NOMO-1 treated with dmso at 0.1 percent for 144 hours (cell line): ENCODE data around the gene CNIH3.

Source experiments
- DNase-seq: peaks from one replicate; lab custom pipeline; 2025; ENCODE audit not compliant: unreplicated experiment; lab: John Stamatoyannopoulos, UW

Gene CNIH3

GRCh38 chr1:224767031-224767430 lies 150.9 kb downstream of the CNIH3 start:
- no peak for DNase-seq

- no peak for DNase-seq
These were observed 151.6 kb downstream of the CNIH3 start for GRCh38 chr1:224767676-224768075.

DNA sequence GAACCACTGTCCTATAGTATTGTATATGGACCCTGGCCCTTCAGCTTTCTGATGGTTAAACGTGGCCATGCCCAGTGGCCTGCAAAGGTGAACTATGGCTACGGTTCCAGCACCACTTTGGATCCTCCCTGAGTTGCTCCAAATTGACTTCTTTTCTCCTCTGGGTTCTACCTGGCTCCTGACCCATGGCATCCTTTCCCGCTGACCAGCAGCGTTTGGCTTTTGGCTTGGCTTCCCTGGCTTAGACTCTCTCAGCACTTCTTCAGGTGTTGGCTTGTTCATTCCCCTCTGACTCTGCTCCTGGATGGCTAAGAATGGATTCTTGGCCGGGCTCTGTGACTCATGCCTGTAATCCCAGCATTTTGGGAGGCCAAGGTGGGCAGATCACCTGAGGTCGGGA lies 152.9 kb downstream of the CNIH3 start:
- no peak for DNase-seq

DNA sequence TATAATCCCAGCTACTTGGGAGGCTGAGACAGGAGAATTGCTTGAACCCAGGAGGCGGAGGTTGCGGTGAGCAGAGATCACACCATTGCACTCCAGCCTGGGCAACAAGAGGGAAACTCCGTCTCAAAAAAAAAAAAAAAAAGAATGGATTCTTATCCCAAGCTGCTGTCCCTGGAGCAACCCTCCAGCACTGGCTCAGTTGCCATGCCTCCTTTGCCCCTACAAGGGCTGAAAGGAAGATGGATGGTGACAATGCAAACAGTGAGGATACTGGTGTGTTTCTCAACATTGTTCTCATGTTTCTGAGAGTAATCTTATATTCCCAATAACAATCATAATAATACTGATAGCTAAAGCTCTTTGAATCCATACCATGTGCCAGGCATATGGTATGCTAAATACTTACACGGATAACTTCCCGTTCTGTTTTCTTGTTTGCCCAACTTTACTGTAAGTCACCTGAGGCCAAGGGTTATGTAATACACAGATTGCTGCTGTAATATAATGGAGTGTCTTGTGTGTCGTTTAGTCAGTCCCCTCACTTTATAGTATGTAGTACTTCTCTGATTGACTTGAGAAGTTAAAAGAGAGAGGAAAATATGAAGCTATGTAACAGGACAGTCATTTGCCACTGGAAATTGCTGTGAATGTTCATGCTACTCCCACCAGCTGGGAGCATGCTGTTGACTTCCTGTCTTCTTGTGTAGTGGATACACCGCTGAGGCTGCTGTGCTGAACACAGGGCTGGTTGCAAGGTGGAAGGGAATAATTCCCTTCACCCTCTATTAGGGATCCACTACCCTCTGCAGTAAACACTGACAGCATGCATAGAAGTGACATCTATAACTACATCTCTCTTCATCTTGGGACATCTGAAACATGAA lies 153.6 kb downstream of the CNIH3 start:
- DNase-seq: no peak

DNA sequence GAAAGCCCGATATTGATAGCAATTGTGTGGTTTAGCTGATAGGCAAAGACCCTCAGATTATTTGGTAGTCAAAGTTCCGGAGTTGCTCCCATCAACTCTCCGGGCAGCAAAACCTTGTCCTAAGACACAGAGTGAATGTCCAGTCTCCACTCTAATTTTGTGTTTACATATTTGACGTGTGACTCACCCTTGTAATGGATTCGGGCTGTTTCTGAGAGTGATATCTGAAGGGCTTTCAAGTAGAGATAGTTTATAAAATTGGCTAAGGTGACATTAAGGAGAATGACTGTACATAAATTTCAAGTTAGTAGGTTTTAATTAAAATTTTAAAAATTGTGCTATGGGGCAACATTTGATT lies 154.2 kb downstream of the CNIH3 start:
- DNase-seq: no peak

DNA sequence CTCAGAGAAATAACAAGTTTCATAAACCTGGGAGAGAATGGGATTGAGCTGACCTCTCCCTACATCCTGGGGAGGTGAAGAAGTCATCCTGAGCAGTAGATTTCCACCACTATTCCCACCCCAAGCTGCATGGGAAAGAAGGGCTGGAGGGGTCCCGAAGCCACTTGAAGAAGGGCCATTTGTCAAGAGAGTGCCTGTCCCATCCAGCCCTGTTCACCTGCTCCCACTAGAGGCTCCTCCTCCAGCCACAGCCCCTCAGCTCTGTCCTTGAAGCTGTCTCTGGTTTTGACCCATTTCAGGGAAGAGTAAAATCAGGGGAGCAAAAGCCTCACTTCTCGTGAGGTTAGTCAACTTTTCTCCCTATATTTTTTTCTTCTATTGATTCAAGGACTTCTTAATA lies 157.5 kb downstream of the CNIH3 start:
- DNase-seq: no peak

DNA sequence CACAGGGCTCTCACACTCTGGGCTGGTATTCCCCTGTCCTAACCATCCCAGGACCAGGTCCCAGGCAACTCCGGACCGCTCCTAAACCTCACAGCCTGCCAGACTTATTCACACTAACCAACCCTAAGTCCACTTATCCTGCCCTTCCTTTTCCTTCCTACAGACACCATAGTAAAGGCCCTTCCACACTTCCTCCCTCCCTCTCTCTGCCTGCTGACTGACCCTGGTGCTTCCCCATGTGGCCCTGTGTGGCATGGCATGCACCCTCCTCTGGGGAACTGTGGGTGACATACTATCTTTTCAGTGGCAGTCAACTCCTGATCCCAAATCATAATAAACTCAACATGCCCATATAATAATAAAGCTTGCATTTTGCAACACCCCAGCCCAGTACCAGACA lies 158.3 kb downstream of the CNIH3 start:
- DNase-seq: no peak

GRCh38 chr1:224777180-224777579 lies 161.1 kb downstream of the CNIH3 start:
- no peak for DNase-seq

- DNase-seq: no peak
These were observed 163.4 kb downstream of the CNIH3 start for GRCh38 chr1:224779536-224779935.

- DNase-seq: no peak
These were observed 164.6 kb downstream of the CNIH3 start for GRCh38 chr1:224780736-224781135.

DNA sequence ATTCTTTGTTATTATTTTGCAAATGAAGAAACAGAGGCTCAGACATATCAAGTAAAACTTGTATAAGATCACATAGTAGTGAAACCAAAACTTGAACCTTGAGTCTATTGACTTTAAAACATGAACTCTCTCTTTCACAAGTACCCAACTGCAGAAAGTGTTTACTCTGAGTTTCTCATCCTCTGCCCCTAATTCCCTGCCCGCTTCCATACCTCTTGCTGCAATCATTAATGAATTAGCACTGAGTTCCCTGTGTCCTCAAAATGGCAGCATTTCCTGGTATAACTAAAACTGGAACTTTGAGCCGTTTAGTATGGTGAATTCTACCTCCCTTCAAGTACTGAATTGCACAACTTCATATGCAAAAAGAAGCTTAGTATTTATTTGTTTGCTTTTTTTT lies 165.7 kb downstream of the CNIH3 start:
- DNase-seq: no peak

- DNase-seq: no peak
These were observed 166.3 kb downstream of the CNIH3 start for GRCh38 chr1:224782281-224783000.

GRCh38 chr1:224783006-224783651 lies 167.0 kb downstream of the CNIH3 start:
- DNase-seq: no peak

GRCh38 chr1:224784265-224785039 lies 168.3 kb downstream of the CNIH3 start:
- DNase-seq: no peak

DNA sequence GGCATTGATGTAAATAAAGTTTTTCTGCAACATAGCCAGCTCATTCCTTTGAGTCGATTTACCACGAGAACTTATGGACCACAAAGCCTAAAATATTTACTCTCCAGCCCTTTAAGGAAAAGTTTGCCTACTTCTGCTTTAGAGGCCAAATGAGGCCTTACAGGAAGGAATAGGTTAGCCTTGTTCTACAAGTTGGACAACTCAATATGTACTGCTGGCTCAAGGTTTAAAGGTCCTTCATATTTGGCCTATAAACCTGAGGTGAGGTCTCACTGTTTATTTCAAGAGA lies 168.9 kb downstream of the CNIH3 start:
- no peak for DNase-seq

- no peak for DNase-seq
These were observed 169.5 kb downstream of the CNIH3 start for GRCh38 chr1:224785622-224786021.

- no peak for DNase-seq
These were observed 170.6 kb downstream of the CNIH3 start for GRCh38 chr1:224786533-224787250.

- DNase-seq: no peak
These were observed 173.2 kb downstream of the CNIH3 start for GRCh38 chr1:224789311-224789710.
